Progenitor cell of endocrine pancreas (in vitro differentiated cells): ENCODE results near the gene NOBOX. TPM values are rescaled to one million over a fixed set of nuclear protein-coding genes. Genes with fewer than 3 reads are reported as not detected.

Experiments
- DNase-seq: peaks from one replicate; pipeline ENCODE4 v3.0.0; 2021; ENCODE audit warnings: low spot score; ENCODE audit not compliant: unreplicated experiment
- H3K27ac Mint-ChIP-seq: 2 replicates; pipeline ENCODE4 v1.8.0; 2021; ENCODE audit warnings: mild to moderate bottlenecking, moderate library complexity, mixed read lengths
- H3K27me3 Mint-ChIP-seq: 2 replicates; pipeline ENCODE4 v1.8.0; 2021; ENCODE audit warnings: mixed read lengths
- H3K36me3 Mint-ChIP-seq: 2 replicates; pipeline ENCODE4 v1.8.0; 2022; ENCODE audit warnings: mixed read lengths; ENCODE audit not compliant: insufficient read depth
- H3K4me1 Mint-ChIP-seq: 2 replicates; pipeline ENCODE4 v1.8.0; 2021; ENCODE audit warnings: low read depth, mixed read lengths
- H3K4me3 Mint-ChIP-seq: 2 replicates; pipeline ENCODE4 v1.8.0; 2021; ENCODE audit warnings: low read depth, mild to moderate bottlenecking, moderate library complexity, mixed read lengths
- H3K9me3 Mint-ChIP-seq: 2 replicates; pipeline ENCODE4 v1.8.0; 2021; ENCODE audit warnings: low read depth, mixed read lengths
- total RNA-seq: library from RNA; stranded (reverse); gene quantifications from 2 replicates; pipeline ENCODE4 v1.2.1, GENCODE V29; 2021
- TF ChIP-seq, protein P1 (sequence below): fragments of 200-600 bp; sonication (generic); IDR thresholded peaks from one replicate; pipeline ENCODE4 v1.5.0; 2021; ENCODE audit warnings: antibody characterized with exemption, mild to moderate bottlenecking; ENCODE audit not compliant: unreplicated experiment

The NOBOX gene
- total RNA-seq, 1 donor from 2014 or later, result not detected

DNA sequence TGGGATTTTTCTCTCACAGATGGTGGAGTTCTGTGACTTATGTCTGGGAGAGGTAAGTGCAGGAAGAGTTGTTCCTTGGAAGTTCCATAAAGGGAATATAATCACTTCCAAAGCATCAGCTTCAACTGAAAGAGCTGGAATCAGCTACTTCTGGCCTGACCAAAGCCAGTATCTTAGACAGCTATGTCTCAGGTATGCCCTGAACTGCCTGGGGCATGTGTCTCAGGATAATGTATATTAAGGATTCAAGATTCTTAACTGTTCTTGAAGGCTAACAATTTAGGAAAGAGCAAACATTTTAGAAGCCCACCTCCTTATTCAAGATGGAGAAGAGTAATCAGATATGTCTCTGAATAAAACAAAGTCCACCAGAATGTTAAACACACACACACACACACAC lies 12.4 kb upstream of the NOBOX start:
- TF ChIP-seq, protein P1, sequence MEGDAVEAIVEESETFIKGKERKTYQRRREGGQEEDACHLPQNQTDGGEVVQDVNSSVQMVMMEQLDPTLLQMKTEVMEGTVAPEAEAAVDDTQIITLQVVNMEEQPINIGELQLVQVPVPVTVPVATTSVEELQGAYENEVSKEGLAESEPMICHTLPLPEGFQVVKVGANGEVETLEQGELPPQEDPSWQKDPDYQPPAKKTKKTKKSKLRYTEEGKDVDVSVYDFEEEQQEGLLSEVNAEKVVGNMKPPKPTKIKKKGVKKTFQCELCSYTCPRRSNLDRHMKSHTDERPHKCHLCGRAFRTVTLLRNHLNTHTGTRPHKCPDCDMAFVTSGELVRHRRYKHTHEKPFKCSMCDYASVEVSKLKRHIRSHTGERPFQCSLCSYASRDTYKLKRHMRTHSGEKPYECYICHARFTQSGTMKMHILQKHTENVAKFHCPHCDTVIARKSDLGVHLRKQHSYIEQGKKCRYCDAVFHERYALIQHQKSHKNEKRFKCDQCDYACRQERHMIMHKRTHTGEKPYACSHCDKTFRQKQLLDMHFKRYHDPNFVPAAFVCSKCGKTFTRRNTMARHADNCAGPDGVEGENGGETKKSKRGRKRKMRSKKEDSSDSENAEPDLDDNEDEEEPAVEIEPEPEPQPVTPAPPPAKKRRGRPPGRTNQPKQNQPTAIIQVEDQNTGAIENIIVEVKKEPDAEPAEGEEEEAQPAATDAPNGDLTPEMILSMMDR, result no peak
- peaks cover 8% of the 10 kb centered on the region for H3K4me1 Mint-ChIP-seq
- no peak overlapping the region for H3K27ac Mint-ChIP-seq
- H3K9me3 Mint-ChIP-seq, result peaks cover 10% of the 10 kb centered on the region
- H3K27me3 Mint-ChIP-seq, result no peaks in the 10 kb centered on the region
- H3K4me3 Mint-ChIP-seq, result no peak overlapping the region
- H3K36me3 Mint-ChIP-seq, result no peaks in the 10 kb centered on the region
- no peak for DNase-seq

DNA sequence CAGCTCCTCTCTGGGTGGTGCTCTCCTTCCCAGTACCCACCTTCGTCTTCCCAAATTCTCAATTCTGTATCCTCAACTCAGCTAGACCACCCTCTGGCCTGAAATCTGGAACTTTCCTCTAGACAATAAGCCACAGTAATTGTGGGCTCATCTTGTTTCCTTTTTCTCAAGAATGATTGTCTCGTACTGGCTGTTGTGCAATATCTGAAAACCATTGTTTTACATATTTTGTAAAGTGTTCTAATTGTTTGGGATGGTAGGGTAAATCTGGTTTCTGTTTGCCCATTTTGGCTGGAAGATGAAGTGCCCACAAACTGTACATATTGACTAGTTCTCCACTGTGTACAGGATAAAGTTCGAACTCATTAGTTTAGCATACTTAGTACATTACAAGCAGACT lies 11.3 kb upstream of the NOBOX start:
- H3K36me3 Mint-ChIP-seq, result no peaks in the 10 kb centered on the region
- TF ChIP-seq, protein P1, result no peak
- H3K27me3 Mint-ChIP-seq, result no peaks in the 10 kb centered on the region
- H3K4me1 Mint-ChIP-seq, result peaks cover 15% of the 10 kb centered on the region
- peaks cover 10% of the 10 kb centered on the region for H3K9me3 Mint-ChIP-seq
- no peak for DNase-seq
- no peak overlapping the region for H3K27ac Mint-ChIP-seq
- H3K4me3 Mint-ChIP-seq, result no peak overlapping the region

DNA sequence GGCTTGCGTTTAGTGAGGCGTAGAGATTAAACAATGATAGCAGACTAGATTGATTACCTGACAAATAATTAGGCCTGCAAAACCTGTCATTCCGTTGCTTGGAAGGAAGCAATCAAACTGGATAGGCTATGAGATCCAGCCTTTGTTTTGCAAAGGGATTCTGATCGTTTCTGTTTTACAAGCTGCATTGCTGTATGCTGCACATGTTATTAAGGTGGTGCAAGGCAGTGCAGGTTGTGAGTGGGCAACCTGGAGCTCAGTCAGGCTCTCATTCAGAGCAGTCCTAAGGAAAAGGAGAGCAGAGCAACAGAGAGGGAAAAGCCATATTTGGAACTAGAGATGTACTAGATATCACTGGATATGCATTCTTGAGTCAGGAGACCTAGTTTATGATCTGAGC lies 6.9 kb upstream of the NOBOX start:
- no peak for DNase-seq
- Mint-ChIP-seq H3K36me3 (no peaks in the 10 kb centered on the region), H3K27ac (no peak overlapping the region), H3K27me3 (no peaks in the 10 kb centered on the region), H3K4me1 (peaks cover 11% of the 10 kb centered on the region), H3K9me3 (peaks cover 3% of the 10 kb centered on the region), H3K4me3 (no peak overlapping the region)
- TF ChIP-seq, protein P1, result no peak

DNA sequence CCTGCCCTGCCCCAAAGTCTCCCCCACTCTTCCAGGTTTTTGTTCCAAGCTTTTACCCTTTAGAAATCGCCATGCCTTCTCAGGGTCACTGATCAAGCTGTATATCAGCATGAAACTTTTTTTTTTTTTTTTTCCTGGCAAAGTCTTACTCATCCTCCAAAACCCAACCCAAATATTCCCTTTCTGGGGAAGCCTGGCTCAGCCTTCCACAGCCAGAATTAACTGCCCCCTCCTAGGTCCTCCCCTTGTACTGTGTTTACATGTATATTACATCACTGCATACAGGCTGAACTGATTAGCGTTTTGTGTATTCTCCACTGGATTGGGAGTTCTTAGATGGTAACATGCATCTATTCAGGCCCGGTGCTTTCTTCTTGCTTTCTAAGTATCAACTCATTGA lies 4.6 kb upstream of the NOBOX start:
- TF ChIP-seq, protein P1, result no peak
- Mint-ChIP-seq H3K9me3 (no peaks in the 10 kb centered on the region), H3K4me1 (peaks cover 11% of the 10 kb centered on the region), H3K27ac (no peak overlapping the region), H3K27me3 (no peaks in the 10 kb centered on the region), H3K36me3 (no peaks in the 10 kb centered on the region), H3K4me3 (no peak overlapping the region)
- no peak for DNase-seq

DNA sequence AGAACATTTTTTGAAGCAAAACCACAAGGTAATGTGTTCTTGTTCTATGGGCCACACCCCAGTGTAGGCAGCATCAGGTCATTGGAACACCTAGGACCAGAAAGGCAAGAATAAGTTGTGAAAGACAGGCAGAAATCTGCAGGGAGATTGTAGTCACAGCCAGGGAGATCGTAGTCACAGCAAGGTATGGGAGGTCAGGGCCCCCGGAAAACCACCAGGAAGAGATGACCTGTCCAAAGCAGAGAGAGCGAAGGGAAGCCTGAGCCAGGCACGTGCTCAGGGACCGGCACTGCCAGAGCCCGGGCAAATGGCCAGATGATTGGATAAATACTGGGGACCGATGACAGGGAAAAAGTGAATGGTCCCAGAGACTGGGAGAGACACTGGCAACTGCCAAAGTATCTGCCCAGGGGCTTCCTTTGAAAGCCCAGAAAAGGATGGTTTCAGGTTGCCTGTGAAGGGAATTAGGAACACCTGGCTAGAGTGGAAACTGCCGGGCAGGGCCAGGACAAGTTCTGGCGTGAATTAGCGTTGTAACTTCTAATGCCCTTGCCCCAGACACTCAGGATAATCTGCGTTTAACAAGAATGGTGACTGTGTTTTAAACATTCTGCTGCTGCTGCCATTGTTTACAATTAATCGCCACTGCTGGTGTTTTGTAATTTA lies 3.9 kb upstream of the NOBOX start:
- no peak for DNase-seq
- Mint-ChIP-seq H3K27me3 (no peaks in the 10 kb centered on the region), H3K9me3 (no peaks in the 10 kb centered on the region), H3K27ac (no peak overlapping the region), H3K4me3 (no peak overlapping the region), H3K4me1 (peaks cover 11% of the 10 kb centered on the region), H3K36me3 (no peaks in the 10 kb centered on the region)
- TF ChIP-seq, protein P1, result no peak
